ENCODE data around the gene CHAF1B.
"Not testable (repeated sequence)": the region's sequence is repeated elsewhere in the genome, so short reads cannot be mapped to it uniquely, and the experiment has no call there.

GRCh38 chr21:36382722-36383121 is 2.5 kb upstream of the CHAF1B start:
- TF ChIP-seq CTCF (IDR thresholded peaks at IDR 0.05); POLR2A (IDR thresholded peaks at IDR 0.05; ENCODE audit: low read depth): not testable (repeated sequence)

All from esophagus muscularis mucosa (tissue), 3 donors.